H1 (cell line): ENCODE measurements around the gene SERPINF2.

Experiments used
- CTCF ChIP-seq, 3 experiments: IDR thresholded peaks; 1 replicate in 2 of 3; 2 replicates in 1 of 3; pipeline versions ENCODE4 v1.5.1 to v1.6.1; 2011; ENCODE audit warnings: low read length in 3 of 3, mild to moderate bottlenecking in 3 of 3, inconsistent platforms in 2 of 3, low read depth in 1 of 3, moderate library complexity in 1 of 3; ENCODE audit not compliant: insufficient read depth in 1 of 3; ENCODE audit errors: control extremely low read depth in 1 of 3
- EP300 ChIP-seq, 2 experiments: IDR thresholded peaks; 1 replicate in 1 of 2; 2 replicates in 1 of 2; pipeline ENCODE4 v1.6.1; 2011 to 2012; ENCODE audit warnings: low read depth in 2 of 2, low read length in 2 of 2, mild to moderate bottlenecking in 2 of 2, borderline replicate concordance in 1 of 2, inconsistent platforms in 1 of 2, moderate library complexity in 1 of 2
- EZH2 ChIP-seq: fragments of 200-600 bp; sonication (generic); IDR thresholded peaks from 2 replicates; pipeline ENCODE4 v1.7.1; 2012; ENCODE audit warnings: low read depth, mild to moderate bottlenecking, moderate library complexity, low read length, inconsistent platforms; ENCODE audit not compliant: severe bottlenecking
- NRF1 ChIP-seq: IDR thresholded peaks from 2 replicates; pipeline ENCODE4 v1.6.1; 2011; ENCODE audit warnings: mild to moderate bottlenecking, low read depth, low read length, improper control_type of control experiment
- SP4 ChIP-seq: IDR thresholded peaks from 2 replicates; pipeline ENCODE4 v1.6.1; 2012; ENCODE audit warnings: low read length, inconsistent platforms
- YY1 ChIP-seq: IDR thresholded peaks from 2 replicates; pipeline ENCODE4 v1.6.1; 2011; ENCODE audit warnings: low read depth, mild to moderate bottlenecking, low read length
- ZNF274 ChIP-seq: IDR thresholded peaks from 2 replicates; pipeline ENCODE4 v1.7.0; 2012; ENCODE audit warnings: low read length, borderline replicate concordance; ENCODE audit errors: extremely low read depth

DNA sequence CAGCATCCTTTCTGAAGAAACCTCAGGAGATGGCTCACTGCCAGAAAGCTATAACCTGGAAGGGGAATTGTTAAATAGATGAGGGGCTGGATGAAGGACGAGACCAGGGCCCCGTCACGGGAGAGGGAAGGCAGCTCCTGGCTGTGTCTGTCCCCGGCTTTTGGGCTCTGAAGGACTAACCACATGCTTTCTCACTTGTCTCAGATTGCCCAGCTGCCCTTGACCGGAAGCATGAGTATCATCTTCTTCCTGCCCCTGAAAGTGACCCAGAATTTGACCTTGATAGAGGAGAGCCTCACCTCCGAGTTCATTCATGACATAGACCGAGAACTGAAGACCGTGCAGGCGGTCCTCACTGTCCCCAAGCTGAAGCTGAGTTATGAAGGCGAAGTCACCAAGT is 33.7 kb downstream of the SERPINF2 start:
- no peak for TF ChIP-seq CTCF (IDR thresholded peaks at IDR 0.05; ENCODE audit: control extremely low read depth in 1 of 3, insufficient read depth in 1 of 3, low read depth in 1 of 3, low read length in 3 of 3)
- no peak for TF ChIP-seq EP300 (IDR thresholded peaks at IDR 0.05; ENCODE audit: borderline replicate concordance in 1 of 2, low read depth in 2 of 2, low read length in 2 of 2)
- no peak for TF ChIP-seq EZH2
- TF ChIP-seq NRF1, result no peak
- no peak for TF ChIP-seq SP4
- TF ChIP-seq ZNF274, result no peak
- no peak for TF ChIP-seq YY1
